ENCODE results near the gene MBP.

MBP gene

GRCh38 chr18:77082316-77082955, 50.1 kb downstream of the MBP start:
- DNase-seq (ENCODE audit: low read depth) = no peak

GRCh38 chr18:77081390-77081778, 51.2 kb downstream of the MBP start:
- no peak for DNase-seq (ENCODE audit: low read depth)

GRCh38 chr18:77079954-77080682, 52.5 kb downstream of the MBP start:
- DNase-seq (ENCODE audit: low read depth) = no peak

GRCh38 chr18:77079088-77079487, 53.5 kb downstream of the MBP start:
- DNase-seq (ENCODE audit: low read depth) = no peak

GRCh38 chr18:77078690-77079070, 53.9 kb downstream of the MBP start:
- DNase-seq (ENCODE audit: low read depth) = no peak

- no peak for DNase-seq (ENCODE audit: low read depth)
Measured at GRCh38 chr18:77077941-77078689, 54.5 kb downstream of the MBP start.

- no peak for DNase-seq (ENCODE audit: low read depth)
Measured at GRCh38 chr18:77077401-77077800, 55.2 kb downstream of the MBP start.

GRCh38 chr18:77076111-77076510, 56.5 kb downstream of the MBP start:
- no peak for DNase-seq (ENCODE audit: low read depth)

- no peak for DNase-seq (ENCODE audit: low read depth)
Measured at GRCh38 chr18:77074431-77074830, 58.2 kb downstream of the MBP start.

- no peak for DNase-seq (ENCODE audit: low read depth)
Measured at GRCh38 chr18:77073336-77074093, 59.1 kb downstream of the MBP start.

- DNase-seq (ENCODE audit: low read depth) = no peak
Measured at GRCh38 chr18:77072566-77072965, 60.0 kb downstream of the MBP start.

GRCh38 chr18:77071711-77072292, 60.8 kb downstream of the MBP start:
- DNase-seq (ENCODE audit: low read depth) = no peak

GRCh38 chr18:77071061-77071460, 61.5 kb downstream of the MBP start:
- DNase-seq (ENCODE audit: low read depth) = no peak

GRCh38 chr18:77070627-77071026, 62.0 kb downstream of the MBP start:
- DNase-seq (ENCODE audit: low read depth) = no peak

- DNase-seq (ENCODE audit: low read depth) = no peak
Measured at GRCh38 chr18:77069931-77070330, 62.7 kb downstream of the MBP start.

- DNase-seq (ENCODE audit: low read depth) = no peak
Measured at GRCh38 chr18:77069482-77069881, 63.1 kb downstream of the MBP start.

- DNase-seq (ENCODE audit: low read depth) = no peak
Measured at GRCh38 chr18:77068321-77069312, 64.0 kb downstream of the MBP start.

- DNase-seq (ENCODE audit: low read depth) = no peak
Measured at GRCh38 chr18:77067291-77068061, 65.1 kb downstream of the MBP start.

- no peak for DNase-seq (ENCODE audit: low read depth)
Measured at GRCh38 chr18:77066689-77067088, 65.9 kb downstream of the MBP start.

- no peak for DNase-seq (ENCODE audit: low read depth)
Measured at GRCh38 chr18:77066101-77066500, 66.5 kb downstream of the MBP start.

Data from GM04503 (cell line).